KMS-11 (cell line): ENCODE measurements around the gene NDUFS6.

ENCODE experiments used
- H2AFZ ChIP-seq: fragments of 200-600 bp; sonication (generic); 2 replicates; pipeline ENCODE4 v1.6.1; 2016; ENCODE audit warnings: antibody characterized with exemption, mixed run types, low read depth
- H3K27ac ChIP-seq: fragments of 200-600 bp; sonication (generic); 2 replicates; pipeline ENCODE4 v1.6.1; 2016; ENCODE audit warnings: mild to moderate bottlenecking, mixed run types
- H3K27me3 ChIP-seq: fragments of 200-600 bp; sonication (generic); 2 replicates; pipeline ENCODE4 v1.6.1; 2017; ENCODE audit warnings: mild to moderate bottlenecking, low read depth, mixed run types, moderate library complexity; ENCODE audit not compliant: insufficient read depth
- H3K36me3 ChIP-seq: fragments of 200-600 bp; sonication (generic); 2 replicates; pipeline ENCODE4 v1.6.1; 2017; ENCODE audit warnings: mild to moderate bottlenecking, mixed run types; ENCODE audit not compliant: insufficient read depth
- H3K4me1 ChIP-seq: fragments of 200-600 bp; sonication (generic); 2 replicates; pipeline ENCODE4 v1.6.1; 2016; ENCODE audit warnings: mild to moderate bottlenecking, low read depth, mixed run types; ENCODE audit not compliant: poor library complexity, severe bottlenecking
- H3K4me2 ChIP-seq: fragments of 200-600 bp; sonication (generic); 2 replicates; pipeline ENCODE4 v1.7.0; 2016; ENCODE audit warnings: mild to moderate bottlenecking, mixed run types
- H3K4me3 ChIP-seq: fragments of 200-600 bp; sonication (generic); IDR thresholded peaks from 2 replicates; pipeline ENCODE4 v1.6.1; 2017; ENCODE audit warnings: low read depth, low read length, mixed read lengths; ENCODE audit not compliant: insufficient read depth
- H3K79me2 ChIP-seq: fragments of 200-600 bp; sonication (generic); 2 replicates; pipeline ENCODE4 v1.6.1; 2016; ENCODE audit warnings: low read depth, mixed run types; ENCODE audit not compliant: insufficient read depth
- H3K9ac ChIP-seq: fragments of 200-600 bp; sonication (generic); 2 replicates; pipeline ENCODE4 v1.6.1; 2016; ENCODE audit warnings: mild to moderate bottlenecking, mixed run types
- H4K20me1 ChIP-seq: fragments of 200-600 bp; sonication (generic); 2 replicates; pipeline ENCODE4 v1.6.1; 2016; ENCODE audit warnings: mild to moderate bottlenecking, mixed run types; ENCODE audit not compliant: insufficient read depth
- TF ChIP-seq, protein P1 (sequence below): fragments of 200-600 bp; sonication (generic); conservative IDR thresholded peaks from 2 replicates; pipeline ENCODE4 v1.6.1; 2017; ENCODE audit warnings: low read depth, mild to moderate bottlenecking, antibody characterized with exemption, low read length, moderate library complexity, mixed read lengths

Gene NDUFS6

DNA sequence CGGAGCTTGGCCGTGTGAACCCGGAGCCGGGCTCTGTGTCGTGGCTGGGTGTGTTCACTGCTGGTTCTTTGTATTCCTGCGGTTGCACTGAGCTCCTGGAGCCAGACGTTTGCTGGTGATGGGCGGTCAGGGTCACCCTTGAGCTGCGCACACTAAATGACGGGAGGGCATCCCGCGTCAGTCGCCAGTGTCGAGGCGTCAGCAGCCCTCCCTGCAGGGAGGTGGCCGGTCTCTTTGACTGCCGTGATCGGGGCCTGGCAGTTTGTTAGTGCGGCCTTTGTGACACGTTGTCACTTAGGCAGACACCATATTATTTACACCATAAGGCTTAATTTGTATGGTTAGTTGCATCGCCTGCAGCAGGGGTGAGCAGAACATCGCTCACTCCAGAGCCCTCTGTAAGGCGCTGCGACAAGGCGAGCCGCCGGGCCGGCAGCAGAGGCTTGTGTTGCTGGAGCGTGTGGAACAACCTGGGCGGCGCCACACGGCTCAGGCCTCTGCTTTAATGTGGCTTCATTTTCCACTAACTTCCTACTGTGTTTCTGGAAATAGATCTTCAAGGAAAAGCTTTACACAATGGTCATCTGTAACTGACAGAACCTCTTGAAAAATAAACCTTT is 8.3 kb downstream of the NDUFS6 start:
- no peak overlapping the region for H3K27ac ChIP-seq
- no peaks in the 10 kb centered on the region for H3K4me1 ChIP-seq
- no peak overlapping the region for H2AFZ ChIP-seq
- no peak overlapping the region for H3K4me2 ChIP-seq
- no peak overlapping the region for H3K4me3 ChIP-seq
- H3K36me3 ChIP-seq: peaks cover 21% of the 10 kb centered on the region; the same call in 1 of the 2 replicates
- no peaks in the 10 kb centered on the region for H4K20me1 ChIP-seq
- peaks cover 48% of the 10 kb centered on the region for H3K79me2 ChIP-seq
- TF ChIP-seq, protein P1, sequence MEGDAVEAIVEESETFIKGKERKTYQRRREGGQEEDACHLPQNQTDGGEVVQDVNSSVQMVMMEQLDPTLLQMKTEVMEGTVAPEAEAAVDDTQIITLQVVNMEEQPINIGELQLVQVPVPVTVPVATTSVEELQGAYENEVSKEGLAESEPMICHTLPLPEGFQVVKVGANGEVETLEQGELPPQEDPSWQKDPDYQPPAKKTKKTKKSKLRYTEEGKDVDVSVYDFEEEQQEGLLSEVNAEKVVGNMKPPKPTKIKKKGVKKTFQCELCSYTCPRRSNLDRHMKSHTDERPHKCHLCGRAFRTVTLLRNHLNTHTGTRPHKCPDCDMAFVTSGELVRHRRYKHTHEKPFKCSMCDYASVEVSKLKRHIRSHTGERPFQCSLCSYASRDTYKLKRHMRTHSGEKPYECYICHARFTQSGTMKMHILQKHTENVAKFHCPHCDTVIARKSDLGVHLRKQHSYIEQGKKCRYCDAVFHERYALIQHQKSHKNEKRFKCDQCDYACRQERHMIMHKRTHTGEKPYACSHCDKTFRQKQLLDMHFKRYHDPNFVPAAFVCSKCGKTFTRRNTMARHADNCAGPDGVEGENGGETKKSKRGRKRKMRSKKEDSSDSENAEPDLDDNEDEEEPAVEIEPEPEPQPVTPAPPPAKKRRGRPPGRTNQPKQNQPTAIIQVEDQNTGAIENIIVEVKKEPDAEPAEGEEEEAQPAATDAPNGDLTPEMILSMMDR: no peak
- H3K9ac ChIP-seq: no peak overlapping the region
- no peaks in the 10 kb centered on the region for H3K27me3 ChIP-seq

DNA sequence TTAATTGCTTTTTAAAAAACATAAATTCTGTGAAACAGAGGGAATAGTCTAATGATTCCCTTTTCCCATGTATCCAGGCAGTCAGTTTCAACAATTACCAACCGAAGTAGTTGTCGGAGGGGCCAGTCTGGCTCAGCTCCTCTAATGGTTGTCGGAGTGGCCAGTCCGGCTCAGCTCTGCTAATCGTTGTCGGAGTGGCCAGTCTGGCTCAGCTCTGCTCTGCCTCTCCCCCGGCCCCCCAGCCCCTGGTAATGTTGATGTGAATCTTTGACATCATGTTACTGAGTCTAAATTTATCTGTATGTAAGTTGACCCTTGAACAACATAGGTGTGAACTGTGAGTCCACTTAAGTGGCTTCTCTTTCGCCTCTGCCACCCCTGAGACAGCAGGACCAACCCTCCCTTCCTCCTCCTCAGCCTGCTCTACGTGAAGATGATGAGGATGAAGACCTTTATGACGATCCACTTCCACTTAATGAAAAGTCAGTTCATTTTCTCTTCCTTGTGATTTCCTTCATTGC is 9.4 kb downstream of the NDUFS6 start:
- peaks cover 17% of the 10 kb centered on the region; the same call in 1 of the 2 replicates for H3K36me3 ChIP-seq
- no peaks in the 10 kb centered on the region for H3K4me1 ChIP-seq
- no peak overlapping the region for H3K4me2 ChIP-seq
- H3K79me2 ChIP-seq: peaks cover 38% of the 10 kb centered on the region; the same call in 1 of the 2 replicates
- H3K27me3 ChIP-seq: no peaks in the 10 kb centered on the region
- H2AFZ ChIP-seq: no peak overlapping the region
- no peak overlapping the region for H3K27ac ChIP-seq
- no peaks in the 10 kb centered on the region for H4K20me1 ChIP-seq
- no peak overlapping the region for H3K9ac ChIP-seq
- no peak overlapping the region for H3K4me3 ChIP-seq
- TF ChIP-seq, protein P1: no peak

DNA sequence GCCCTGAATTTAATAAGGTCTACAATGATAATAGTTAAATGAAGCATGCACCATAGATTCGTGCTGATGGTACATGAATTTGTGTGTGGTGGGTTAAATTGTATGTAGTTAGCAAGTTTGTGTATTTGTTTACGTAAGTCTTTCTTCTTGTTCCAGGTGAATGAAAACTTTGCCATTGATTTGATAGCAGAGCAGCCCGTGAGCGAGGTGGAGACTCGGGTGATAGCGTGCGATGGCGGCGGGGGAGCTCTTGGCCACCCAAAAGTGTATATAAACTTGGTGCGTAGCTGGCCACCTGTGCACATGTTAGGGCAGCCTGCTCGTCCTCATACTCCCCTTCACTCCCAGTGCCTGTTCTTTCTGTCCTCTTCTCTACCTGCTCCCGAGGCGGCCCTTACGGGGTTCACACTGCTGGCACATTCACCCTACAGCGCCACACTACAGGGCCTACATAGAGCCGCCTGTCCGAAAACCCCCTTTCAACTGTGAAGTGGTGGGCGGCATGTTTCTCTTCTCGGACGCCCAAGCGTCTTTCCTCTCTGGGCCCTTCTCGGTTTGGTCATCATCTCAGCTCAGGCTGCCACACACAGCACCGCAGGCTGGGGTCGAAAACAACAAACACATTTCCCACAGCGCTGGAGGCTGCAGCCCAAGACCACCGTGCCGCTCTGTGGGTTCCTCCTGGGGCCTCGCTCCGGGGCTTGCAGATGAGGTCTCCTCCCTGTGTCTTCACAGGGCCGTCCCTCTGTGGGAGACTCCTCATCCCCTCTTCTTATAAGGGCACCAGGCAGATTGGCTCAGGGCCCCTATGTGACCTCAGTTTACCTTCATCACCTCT is 13.2 kb downstream of the NDUFS6 start:
- Histone ChIP-seq H3K9ac (no peak overlapping the region), H3K4me2 (no peak overlapping the region), H3K79me2 (peaks cover 7% of the 10 kb centered on the region; the same call in 1 of the 2 replicates), H3K4me3 (no peak overlapping the region), H4K20me1 (no peaks in the 10 kb centered on the region), H3K27me3 (no peaks in the 10 kb centered on the region), H3K27ac (no peak overlapping the region), H2AFZ (no peak overlapping the region), H3K4me1 (no peaks in the 10 kb centered on the region), H3K36me3 (peaks cover 13% of the 10 kb centered on the region; the same call in 1 of the 2 replicates)
- TF ChIP-seq, protein P1: no peak

DNA sequence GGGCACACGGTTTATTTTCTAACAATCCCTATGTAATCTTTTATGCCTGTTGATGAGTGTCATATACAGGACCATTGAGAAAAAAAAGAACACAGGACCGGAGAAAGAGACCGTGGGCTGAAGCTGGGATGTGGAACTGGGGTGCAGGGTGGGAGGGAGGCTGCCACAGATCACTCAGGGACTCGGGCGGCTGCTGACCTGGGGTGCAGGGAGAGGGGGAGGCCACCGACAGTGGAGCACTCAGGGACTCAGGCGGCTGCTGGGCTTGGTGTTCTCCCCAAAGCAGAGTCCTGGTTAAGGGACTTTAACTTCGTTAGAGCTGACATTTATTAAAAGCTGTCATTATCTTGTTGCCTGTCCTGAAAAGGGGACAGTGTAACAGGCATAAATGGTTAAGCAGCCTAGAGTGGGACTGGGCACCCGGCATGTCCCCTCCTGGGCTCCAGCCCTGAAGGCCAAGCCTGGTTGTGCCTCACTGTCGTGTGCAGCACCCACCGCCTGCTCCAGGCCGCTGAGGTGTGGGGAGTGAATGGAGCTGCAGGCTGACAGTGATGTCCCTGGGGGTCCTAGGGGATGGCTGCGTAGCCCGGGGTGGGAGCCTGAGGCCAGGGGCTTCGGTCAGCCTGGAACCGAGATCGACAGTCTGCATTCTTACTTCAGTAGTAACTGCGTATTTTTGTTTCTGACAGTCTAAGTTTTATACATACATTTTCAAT is 14.0 kb downstream of the NDUFS6 start:
- no peak overlapping the region for H3K9ac ChIP-seq
- H4K20me1 ChIP-seq: no peaks in the 10 kb centered on the region
- no peaks in the 10 kb centered on the region for H3K27me3 ChIP-seq
- TF ChIP-seq, protein P1: no peak
- no peak overlapping the region for H3K4me3 ChIP-seq
- H3K36me3 ChIP-seq: peaks cover 13% of the 10 kb centered on the region; the same call in 1 of the 2 replicates
- H3K79me2 ChIP-seq: peaks cover 5% of the 10 kb centered on the region; the same call in 1 of the 2 replicates
- H3K27ac ChIP-seq: no peak overlapping the region
- no peaks in the 10 kb centered on the region for H3K4me1 ChIP-seq
- H2AFZ ChIP-seq: no peak overlapping the region
- H3K4me2 ChIP-seq: no peak overlapping the region
